Measurements from ENCODE around the gene KDM5C.
"Not testable (repeated sequence)": the region's sequence is repeated elsewhere in the genome, so short reads cannot be mapped to it uniquely, and the experiment has no call there.

KDM5C gene

GRCh38 chrX:53190363-53190960, 34.5 kb downstream of the KDM5C start:
- DNase-seq (ENCODE audit: low read depth in 3 of 3) = no peak

GRCh38 chrX:53188763-53189162, 36.2 kb downstream of the KDM5C start:
- no peak for DNase-seq (ENCODE audit: low read depth in 3 of 3)

- no peak for DNase-seq (ENCODE audit: low read depth in 3 of 3)
These were observed 38.7 kb downstream of the KDM5C start for GRCh38 chrX:53186351-53186750.

- DNase-seq (ENCODE audit: low read depth in 3 of 3) = no peak
These were observed 40.2 kb downstream of the KDM5C start for GRCh38 chrX:53184836-53185235.

- DNase-seq (ENCODE audit: low read depth in 3 of 3) = no peak
These were observed 53.7 kb downstream of the KDM5C start for GRCh38 chrX:53171356-53171755.

GRCh38 chrX:53166103-53166502, 58.9 kb downstream of the KDM5C start:
- no peak for DNase-seq (ENCODE audit: low read depth in 3 of 3)

- not testable (repeated sequence) for DNase-seq (ENCODE audit: low read depth in 3 of 3)
These were observed 60.4 kb downstream of the KDM5C start for GRCh38 chrX:53164566-53164965.

GRCh38 chrX:53163436-53163835, 61.6 kb downstream of the KDM5C start:
- DNase-seq (ENCODE audit: low read depth in 3 of 3) = no peak

GRCh38 chrX:53160297-53160983, 64.6 kb downstream of the KDM5C start:
- DNase-seq (ENCODE audit: low read depth in 3 of 3) = no peak

GRCh38 chrX:53159184-53159583, 65.8 kb downstream of the KDM5C start:
- no peak for DNase-seq (ENCODE audit: low read depth in 3 of 3)

- DNase-seq (ENCODE audit: low read depth in 3 of 3) = no peak
These were observed 68.8 kb downstream of the KDM5C start for GRCh38 chrX:53156207-53156596.

- DNase-seq (ENCODE audit: low read depth in 3 of 3) = no peak
These were observed 69.3 kb downstream of the KDM5C start for GRCh38 chrX:53155512-53156206.

- no peak for DNase-seq (ENCODE audit: low read depth in 3 of 3)
These were observed 71.4 kb downstream of the KDM5C start for GRCh38 chrX:53153581-53153980.

Measured in stimulated activated CD4-positive, alpha-beta T cell treated with anti-CD3 and anti-CD28 coated beads, TNF-alpha, amount 100 ng/mL, for 4 hours (primary cell).